HUDEP-2 (cell line): ENCODE results near the gene TBCA.
"Not testable (repeated sequence)": the region's sequence is repeated elsewhere in the genome, so short reads cannot be mapped to it uniquely, and the experiment has no call there.

Source experiments
- DNase-seq, 76 experiments: peaks; one replicate each; lab custom pipeline; 2025; ENCODE audit not compliant: unreplicated experiment in 76 of 76; lab: John Stamatoyannopoulos, UW

TBCA gene

DNA sequence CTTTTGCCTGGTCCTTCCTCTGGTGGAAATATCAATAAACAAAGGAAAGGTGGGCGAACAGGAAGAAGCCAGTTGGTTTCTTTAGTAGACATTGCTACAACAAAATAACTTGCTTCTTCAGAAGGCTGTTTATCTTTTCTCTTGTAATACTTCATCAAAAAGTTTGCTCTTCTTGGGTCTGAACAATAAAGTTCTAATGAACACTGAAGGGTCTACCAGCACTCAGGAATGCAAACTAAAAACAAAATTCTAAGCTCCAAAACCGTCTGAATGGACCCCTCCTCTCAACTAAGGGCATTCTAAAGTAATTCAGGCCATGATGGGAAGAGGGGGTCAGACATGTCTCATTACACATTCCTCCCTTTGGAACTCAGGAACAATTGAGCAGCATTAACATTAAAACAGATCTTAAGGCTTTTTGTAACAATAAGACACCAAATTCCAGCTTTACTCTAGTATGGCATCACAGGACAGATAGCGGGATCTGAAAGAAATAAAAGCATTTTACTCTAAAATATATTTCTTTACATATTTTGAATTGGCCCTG is 2.3 kb downstream of the TBCA start:
- no peak for DNase-seq

DNA sequence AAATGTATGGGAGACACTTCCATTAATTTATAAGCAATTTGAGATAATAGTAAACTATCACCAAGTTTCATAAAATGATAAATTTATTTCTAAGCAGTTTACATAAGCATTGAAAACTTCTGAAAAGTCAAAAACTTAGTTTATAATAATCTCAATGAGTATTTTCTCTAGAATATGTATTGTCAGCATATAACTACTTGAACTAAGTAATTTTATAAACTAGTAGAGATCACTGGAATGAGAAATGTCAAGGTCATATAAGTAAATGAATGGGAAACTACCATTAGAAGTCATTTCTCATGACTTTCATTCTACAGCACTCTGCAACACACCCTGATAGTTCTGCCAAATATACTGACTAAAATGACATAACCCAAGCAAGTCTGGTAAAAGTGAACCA is 3.4 kb downstream of the TBCA start:
- DNase-seq = peak in 1 of 76 experiments; percentile 14

DNA sequence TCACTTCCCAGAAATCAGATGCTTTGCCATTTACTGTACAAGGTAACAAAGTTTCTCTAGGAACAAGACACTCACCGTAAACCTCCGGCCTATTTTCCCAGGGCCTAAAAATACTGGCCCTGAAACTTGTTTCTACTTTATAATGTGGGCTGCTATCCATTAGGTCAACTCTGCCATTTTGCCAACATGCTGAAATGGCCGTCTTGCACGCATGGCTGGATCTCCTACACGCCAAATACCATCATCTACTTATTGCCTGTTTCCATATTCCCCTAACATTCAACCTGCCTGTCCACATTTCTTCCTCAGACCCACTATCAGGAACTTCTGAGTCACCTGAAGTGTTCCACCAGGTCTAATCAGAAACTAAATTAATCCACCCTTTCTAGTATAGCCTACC is 4.7 kb downstream of the TBCA start:
- DNase-seq = no peak

DNA sequence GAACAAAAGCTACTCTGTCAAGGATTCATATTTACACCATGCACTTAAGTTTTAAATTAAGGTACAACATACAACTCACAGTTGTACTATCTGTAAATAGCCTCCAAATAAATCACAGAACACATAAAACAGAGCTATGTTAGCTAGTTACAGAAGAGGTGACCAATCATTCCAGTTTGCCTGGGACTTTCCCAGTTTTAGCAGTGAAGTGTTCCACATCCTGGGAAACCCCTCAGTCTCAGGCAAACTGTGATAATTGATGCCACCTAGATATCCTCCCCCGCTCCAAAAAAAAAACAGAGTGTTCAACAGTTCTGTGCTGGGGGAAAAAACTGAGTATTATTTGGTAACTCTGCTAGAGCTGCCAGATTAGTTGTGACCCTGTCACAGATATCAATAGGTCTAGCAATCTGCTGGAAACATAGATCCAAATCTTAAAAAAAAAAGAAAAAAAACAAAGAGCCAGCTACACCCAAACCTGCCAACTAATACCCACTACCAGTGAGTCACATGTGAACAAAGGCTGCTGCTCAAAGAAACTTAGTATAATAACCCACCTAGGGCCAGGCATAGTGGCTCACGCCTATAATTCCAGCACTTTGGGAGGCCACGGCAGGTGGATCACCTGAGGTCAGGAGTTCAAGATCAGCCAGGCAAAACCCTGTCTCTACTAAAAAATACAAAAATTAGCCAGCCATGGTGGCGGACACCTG is 5.7 kb downstream of the TBCA start:
- no peak for DNase-seq

DNA sequence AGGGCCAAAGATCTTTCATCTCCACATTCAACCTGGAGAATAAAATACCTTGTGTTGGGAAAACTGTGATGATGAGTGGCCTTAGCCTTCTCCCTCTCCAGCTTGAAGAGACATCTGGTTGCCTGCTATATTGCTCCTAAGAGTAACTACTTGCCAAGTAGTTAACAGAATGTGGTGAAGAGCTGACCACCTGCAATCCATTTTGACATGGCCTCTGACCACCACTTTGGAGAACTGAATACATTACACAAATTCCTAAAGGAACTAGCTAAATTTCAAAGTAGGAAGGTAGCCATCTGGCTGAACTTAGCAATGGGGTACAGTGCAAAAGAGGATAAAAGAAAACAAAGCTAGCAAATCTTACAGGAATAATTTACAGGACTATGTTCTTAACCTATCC is 7.2 kb downstream of the TBCA start:
- DNase-seq = no peak

DNA sequence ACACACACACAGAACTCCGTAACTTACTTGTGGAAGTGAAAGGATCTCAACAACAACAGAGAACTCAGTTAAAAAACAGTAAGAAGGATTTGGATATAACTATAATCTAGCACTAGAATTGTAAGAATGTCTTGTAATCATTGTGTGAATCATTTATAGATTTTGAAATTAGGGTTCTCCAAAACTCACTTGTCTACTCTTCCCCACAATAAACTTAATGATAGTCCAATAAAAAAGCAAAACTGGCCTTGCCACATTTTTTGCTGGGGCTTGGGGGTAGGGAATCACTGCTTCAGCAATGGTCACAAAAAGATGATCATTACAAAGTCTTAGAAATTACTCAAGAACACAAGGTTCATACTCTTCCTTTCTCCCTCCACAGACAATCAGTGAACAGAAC is 8.8 kb downstream of the TBCA start:
- DNase-seq = no peak

DNA sequence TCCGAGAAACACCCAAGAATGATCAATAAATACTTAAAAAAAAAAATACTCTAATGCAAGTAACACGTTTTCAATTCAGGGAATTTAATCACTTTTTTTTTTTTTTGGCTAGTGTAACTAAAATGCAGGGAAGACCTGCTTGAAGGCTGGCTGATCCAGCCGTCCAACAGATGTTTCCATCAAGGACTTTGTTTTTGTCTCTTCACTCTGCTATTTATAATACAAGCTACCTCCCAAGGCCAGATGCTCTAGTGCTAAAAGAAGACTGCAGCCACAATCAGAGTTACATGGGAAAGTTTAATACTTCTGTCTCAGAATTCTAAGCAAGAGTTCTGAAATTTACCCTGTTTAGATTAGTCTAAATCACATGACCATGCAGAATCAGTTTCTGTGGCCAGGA is 14.5 kb downstream of the TBCA start:
- DNase-seq = no peak

DNA sequence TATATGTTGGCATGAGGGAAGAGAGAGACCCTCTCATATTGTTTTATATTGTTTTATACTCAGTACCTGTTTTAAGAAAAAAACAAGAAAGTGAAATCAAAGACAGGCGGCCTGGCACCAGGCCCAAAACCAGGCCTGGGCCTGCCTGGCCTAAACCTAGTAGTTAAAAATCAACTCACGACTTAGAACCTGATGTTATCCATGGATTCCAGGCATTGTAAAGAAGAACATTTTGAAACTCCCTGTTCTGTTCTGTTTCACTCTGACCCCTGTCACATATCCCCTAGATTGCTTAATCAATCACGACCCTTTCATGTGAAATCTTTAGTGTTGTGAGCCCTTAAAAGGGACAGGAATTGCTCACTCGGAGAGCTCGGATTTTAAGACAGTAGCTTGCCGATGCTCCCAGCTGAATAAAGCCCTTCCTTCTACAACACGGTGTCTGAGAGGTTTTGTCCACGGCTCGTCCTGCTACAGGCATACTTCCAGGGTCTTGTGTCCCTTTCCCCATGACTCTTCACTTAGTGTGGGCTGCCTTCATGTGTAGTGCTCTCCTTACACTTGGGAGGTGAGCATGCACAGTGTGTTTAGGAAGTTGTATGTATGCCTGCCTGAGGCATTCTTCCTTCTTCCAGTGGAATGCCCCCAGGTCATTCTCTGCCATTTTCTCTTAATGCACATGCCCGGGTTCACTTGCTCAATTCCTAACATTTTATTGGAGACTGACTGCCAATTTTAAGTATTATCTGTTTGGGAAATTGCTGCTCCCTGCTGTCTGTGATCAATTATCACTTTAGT is 17.8 kb downstream of the TBCA start:
- DNase-seq = no peak

DNA sequence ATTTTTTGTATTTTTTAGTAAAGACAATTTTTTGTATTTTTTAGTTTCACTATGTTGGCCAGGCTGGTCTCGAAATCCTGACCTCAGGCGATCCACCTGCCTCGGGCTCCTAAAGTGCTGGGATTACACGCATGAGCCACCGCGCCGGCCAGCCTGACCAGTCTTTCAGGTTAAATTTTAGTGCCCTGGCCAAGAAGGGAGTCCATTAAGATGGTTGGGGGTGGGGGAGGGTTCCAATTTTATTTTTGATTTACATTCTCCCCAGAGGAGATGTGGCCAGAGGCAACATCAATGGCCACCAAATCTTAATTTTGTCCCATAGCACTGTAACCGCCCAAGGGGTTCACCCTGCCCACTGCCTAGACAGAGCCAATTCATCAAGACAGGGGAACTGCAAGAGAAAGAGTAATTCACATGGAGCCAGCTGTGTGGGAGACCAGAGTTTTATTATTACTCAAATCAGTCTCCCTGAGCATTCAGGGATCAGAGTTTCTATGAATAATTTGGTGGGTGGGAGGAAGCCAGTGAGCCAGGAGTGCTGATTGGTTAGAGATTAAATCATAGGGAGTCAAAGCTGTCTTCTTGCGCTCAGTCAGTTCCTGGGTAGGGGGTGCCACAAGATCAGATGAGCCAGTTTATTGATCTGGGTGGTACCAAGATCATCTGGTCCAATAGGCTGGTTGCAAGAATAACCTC is 24.7 kb downstream of the TBCA start:
- no peak for DNase-seq

DNA sequence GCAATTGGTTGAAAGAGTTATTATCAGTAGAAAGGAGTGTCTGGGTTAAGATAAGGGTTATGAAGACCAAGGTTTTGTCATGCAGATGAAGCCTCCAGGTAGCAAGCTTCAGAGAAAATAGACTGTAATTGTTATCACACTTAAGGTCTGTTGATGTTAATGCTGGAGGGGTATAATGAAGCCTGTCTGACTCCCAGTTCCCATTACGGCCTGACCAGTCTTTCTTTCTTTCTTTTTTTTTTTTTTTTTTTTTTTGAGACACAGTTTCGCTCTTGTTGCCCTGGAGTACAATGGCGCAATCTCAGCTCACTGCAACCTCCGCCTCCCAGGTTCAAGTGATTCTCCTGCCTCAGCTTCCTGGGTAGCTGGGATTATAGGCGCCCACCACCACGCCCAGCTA is 25.2 kb downstream of the TBCA start:
- DNase-seq = not testable (repeated sequence)

DNA sequence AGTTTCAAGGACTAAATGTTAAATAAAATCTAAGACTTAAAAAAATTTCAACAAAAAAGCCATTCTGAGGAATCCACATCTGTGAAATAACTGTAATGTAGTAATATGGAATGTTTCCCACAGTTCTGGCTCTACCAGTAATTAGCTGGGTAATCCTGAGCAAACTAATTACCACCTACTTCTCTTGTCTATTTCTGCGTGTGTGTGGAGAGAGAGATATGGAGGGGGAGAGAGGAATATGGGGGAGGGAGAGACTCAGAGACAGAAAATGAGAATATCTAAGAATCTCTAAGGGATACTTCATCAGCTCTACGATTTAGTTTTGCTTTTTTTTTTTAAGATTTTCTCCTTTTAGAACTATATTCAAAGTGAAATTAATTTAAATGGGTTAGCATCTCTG is 28.0 kb downstream of the TBCA start:
- DNase-seq = peak in 5 of 76 experiments; percentile 3 to 20 (median 8)

DNA sequence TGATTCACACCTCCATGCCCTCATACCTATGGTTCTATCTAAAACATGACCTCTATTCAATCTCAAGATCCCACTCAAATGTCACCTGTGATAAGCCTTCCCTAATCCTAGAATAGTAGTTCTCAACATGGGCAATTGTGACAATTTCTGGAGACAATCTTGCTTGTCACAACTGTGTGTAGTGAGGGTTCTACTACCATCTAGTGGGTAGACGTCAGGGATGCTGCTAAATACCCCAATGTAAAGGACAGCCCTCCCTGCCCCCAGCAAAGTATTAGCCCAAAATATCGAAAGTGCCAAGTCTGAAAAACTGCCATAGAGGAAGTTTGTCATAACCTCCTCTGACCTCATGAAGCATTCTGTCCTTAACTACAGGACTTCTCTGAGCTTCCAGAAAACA is 32.0 kb downstream of the TBCA start:
- no peak for DNase-seq

DNA sequence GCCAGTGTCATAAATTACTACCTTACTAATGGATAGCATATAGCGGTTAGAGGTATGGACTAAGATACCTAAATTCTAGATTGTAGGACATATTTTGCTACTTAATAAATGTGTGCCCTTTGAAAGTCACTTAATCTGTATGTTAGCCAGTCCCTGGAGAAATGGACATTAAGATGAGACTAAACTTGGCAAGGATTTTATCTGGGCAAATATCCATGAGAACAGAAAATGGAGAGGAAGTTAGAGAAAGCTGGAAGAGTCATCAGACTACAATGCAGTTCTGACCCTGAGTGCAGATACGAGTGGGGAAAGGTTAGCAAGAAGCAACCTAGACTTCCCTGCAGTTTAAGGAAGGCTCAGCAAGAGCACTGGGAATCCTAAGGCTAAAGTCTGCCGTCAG is 33.0 kb downstream of the TBCA start:
- DNase-seq = no peak

DNA sequence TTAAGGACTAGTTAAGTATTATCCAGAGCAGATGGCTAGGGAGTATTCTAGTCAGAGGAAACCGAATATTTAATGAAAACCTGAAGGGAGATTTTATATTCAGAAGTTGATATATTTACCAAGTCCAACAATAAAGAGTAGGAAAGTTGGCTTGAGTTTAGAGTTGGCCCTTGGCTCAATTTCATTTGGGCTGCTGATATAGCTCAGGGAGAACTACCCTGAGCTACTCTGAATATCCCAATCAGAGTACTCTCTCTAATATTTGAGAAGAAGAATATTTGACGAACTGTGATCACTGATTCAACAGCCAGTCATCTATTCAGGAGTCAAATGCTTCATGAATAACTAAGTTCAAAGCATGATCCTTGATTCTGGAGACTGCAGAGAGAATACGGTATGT is 34.5 kb downstream of the TBCA start:
- DNase-seq = no peak

DNA sequence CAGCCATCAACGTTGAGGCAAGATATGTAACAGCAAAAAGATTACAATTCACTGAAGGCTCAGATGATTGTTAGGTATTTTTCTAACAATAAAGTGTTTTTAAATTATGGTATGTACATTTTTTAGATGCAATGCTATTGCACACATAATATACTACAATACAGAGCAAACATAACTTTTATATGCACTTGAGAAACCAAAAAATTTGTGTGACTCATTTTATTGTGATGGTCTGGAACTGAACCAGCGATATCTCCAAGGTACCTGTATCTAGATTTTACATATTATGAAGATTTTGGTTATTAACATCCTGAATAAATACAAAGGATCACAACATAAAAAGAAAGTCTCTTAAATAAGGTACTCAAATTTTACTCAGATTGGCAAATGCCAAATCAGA is 41.3 kb downstream of the TBCA start:
- DNase-seq = no peak

DNA sequence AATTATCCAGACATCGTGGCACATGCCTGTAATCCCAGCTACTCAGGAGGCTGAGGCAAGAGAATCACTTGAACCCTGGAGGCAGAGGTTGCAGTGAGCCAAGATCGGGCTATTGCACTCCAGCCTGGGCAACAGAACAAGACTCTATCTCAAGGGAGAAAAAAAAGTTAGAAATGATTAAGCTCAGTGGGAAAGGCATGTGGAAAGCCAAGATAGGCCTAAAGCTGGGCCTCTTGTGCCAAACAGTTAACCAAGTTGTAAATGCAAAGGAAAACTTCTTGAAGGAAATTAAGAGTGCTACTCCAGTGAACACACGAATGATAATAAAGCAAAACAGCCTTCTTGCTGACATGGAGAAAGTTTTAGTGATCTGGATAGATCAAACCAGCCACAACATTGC is 43.0 kb downstream of the TBCA start:
- DNase-seq = no peak

DNA sequence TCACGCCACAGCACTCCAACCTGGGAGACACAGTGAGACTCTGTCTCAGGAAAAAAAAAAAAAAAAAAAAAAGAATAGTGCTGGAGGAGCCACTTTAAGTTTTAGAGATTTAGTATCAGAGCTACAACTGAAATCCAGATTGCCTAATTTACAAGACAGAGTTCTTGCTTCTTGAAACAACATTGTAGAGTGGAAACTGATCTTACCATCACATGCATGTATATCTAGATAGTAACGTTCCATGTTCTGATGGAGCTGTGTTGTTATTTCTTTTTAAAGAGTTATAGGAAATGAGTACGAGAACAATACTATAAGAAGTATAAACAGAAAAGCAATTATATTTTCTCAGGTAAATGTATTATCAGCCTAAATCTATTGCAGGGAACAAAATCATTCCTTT is 48.9 kb downstream of the TBCA start:
- DNase-seq = no peak

DNA sequence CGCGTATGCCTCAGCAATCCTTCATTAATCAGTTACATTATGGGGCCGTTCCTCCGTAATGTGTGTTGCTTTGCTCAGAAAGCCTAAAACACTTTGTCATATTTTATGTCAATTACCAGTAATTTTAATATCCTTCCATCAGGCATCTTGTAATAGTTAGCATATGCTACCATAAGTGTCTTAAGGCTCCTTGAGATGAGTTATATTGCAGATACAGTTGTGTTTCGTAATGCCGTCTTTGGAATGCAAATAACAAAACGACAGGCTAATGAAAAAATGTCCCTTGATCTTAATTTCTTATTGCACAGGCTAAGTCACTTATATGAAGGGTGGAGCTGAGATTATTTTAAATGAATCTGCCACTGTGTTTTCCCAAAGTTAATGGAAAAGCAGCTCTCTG is 50.5 kb downstream of the TBCA start:
- DNase-seq = no peak

DNA sequence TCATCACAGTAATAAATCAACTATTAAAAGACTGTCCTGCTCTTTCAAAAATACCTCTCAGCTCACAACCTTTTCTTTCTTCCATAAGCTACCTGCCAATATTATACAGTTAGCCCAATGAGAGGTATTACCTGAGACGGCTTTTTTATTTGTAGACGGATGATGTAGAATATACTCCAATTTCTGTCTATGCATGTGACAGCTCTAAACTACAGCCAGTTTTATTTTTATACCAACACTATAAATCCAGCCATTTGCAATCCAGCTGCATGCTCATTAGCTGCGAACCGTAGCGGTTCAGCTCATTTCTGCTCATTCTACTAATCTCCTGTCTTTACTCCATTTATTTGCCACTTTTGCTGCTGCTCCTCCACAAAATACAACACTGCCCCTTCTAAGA is 51.2 kb downstream of the TBCA start:
- DNase-seq = no peak

DNA sequence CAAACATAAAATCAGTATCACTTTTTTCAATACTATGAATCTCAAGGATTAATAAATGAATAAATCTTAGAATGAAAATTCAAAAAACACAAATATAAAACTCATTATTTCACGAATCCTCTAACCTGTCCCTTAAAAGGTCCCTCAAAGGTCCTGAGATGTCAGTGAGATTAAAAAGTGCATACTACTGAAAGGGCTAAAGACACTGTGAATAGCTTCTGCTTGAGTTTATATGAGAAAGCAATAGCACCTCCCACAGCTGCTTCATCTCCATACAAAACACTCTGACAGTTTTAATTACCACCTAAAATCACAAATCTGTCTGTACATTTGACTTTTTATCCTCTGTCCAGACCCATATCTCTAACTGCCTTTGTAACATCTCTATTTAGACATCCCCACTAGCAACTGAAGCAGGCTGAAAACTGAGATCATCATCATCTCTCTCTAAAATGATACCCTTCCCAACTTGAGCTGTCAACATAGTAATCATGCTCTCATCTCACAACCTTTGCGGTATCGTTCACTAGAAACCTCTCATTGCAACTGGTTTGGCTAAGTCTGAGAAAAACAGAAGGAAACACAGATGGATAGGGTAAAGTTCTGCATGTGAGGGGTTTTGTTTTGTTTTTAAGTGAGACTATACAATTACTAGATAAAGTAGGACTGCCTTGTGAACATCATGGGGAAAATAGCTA is 56.3 kb downstream of the TBCA start:
- no peak for DNase-seq
